Endothelial cell of umbilical vein (primary cell): ENCODE data around the gene LTBP1. TPM values are rescaled to one million over a fixed set of nuclear protein-coding genes. Genes with fewer than 3 reads are reported as not detected.

Experiments
- BruUV-seq: library from RNA; stranded (reverse); fragments of 400-500 nt; replicated peaks from 2 replicates; lab custom pipeline; 2021; lab: Mats Ljungman, UMichigan
- CTCF ChIA-PET: fragments of 300-600, 350-600 bp; sonication (Branson Sonifier 250); formaldehyde crosslinking; loops from one replicate; lab custom pipeline; 2021; ENCODE audit warnings: antibody characterized with exemption, inconsistent platforms; lab: Charles Lee
- POLR2A ChIA-PET: fragments of 300-600, 350-600 bp; sonication (Branson Sonifier 250); formaldehyde crosslinking; loops from one replicate; lab custom pipeline; 2021; ENCODE audit warnings: antibody characterized with exemption, inconsistent platforms; lab: Charles Lee
- DNase-seq: peaks from one replicate; pipeline ENCODE4 v3.0.0-alpha.2; 2011; ENCODE audit warnings: low read depth, low spot score
- FAIRE-seq: peaks from 2 replicates; lab custom pipeline; 2011; peaks lifted over from hg19 to GRCh38; lab: Jason Lieb, UNC
- H2AFZ ChIP-seq: 2 replicates; pipeline ENCODE4 v1.6.0; 2012; ENCODE audit warnings: low read depth, low read length, control low read depth, inconsistent platforms
- H3K27ac ChIP-seq: 2 replicates; pipeline ENCODE4 v1.5.1; 2011; ENCODE audit warnings: low read depth, mild to moderate bottlenecking, control low read depth, low read length, moderate library complexity; ENCODE audit not compliant: insufficient read depth
- H3K27me3 ChIP-seq, 2 experiments: 2 replicates each; pipeline versions ENCODE4 v1.6.0 to v1.6.1; 2011; ENCODE audit warnings: low read length in 2 of 2, mixed read lengths in 1 of 2; ENCODE audit not compliant: control insufficient read depth in 2 of 2, insufficient read depth in 2 of 2
- H3K36me3 ChIP-seq, 2 experiments: 2 replicates in 1 of 2; 3 replicates in 1 of 2; pipeline ENCODE4 v1.5.1; 2011; ENCODE audit warnings: low read length in 2 of 2, mild to moderate bottlenecking in 1 of 2, moderate library complexity in 1 of 2; ENCODE audit not compliant: control insufficient read depth in 2 of 2, insufficient read depth in 2 of 2; ENCODE audit errors: extremely low read depth in 1 of 2
- H3K4me1 ChIP-seq: 3 replicates; pipeline ENCODE4 v1.5.1; 2011; ENCODE audit warnings: mild to moderate bottlenecking, low read length; ENCODE audit not compliant: control insufficient read depth, insufficient read depth; ENCODE audit errors: extremely low read depth
- H3K4me2 ChIP-seq: 2 replicates; pipeline ENCODE4 v1.6.1; 2011; ENCODE audit warnings: low read length, control low read depth, mixed read lengths; ENCODE audit not compliant: insufficient read depth
- H3K4me3 ChIP-seq, 3 experiments: fragments of 200-600 bp in 1 of 3; sonication (generic), shearing (Covaris generic) in 1 of 3; replicated peaks in 1 of 3; 2 replicates each; pipeline ENCODE4 v1.5.1; 2011 to 2016; ENCODE audit warnings: control low read depth in 3 of 3, low read length in 3 of 3, mild to moderate bottlenecking in 2 of 3, inconsistent platforms in 1 of 3, low read depth in 1 of 3, moderate library complexity in 1 of 3; ENCODE audit not compliant: insufficient read depth in 1 of 3
- H3K79me2 ChIP-seq: 2 replicates; pipeline ENCODE4 v1.6.0; 2012; ENCODE audit warnings: low read length, inconsistent platforms; ENCODE audit not compliant: control insufficient read depth, insufficient read depth
- H3K9ac ChIP-seq: replicated peaks from 2 replicates; pipeline ENCODE3; 2011; ENCODE audit warnings: low read length, control low read depth; ENCODE audit not compliant: insufficient read depth; ENCODE audit errors: extremely low read depth
- H3K9me1 ChIP-seq: replicated peaks from 3 replicates; pipeline ENCODE4 v1.6.0; 2011; ENCODE audit warnings: mild to moderate bottlenecking, low read length; ENCODE audit not compliant: control insufficient read depth, insufficient read depth; ENCODE audit errors: extremely low read depth
- H3K9me3 ChIP-seq: replicated peaks from 2 replicates; pipeline ENCODE4 v1.5.1; 2012; ENCODE audit warnings: low read length, inconsistent platforms; ENCODE audit not compliant: control insufficient read depth, insufficient read depth
- H4K20me1 ChIP-seq: replicated peaks from 2 replicates; pipeline ENCODE3; 2011; ENCODE audit warnings: mild to moderate bottlenecking, low read length; ENCODE audit not compliant: control insufficient read depth, insufficient read depth; ENCODE audit errors: extremely low read depth
- EZH2 ChIP-seq: IDR thresholded peaks from 2 replicates; pipeline ENCODE4 v1.6.1; 2012; ENCODE audit warnings: borderline replicate concordance, low read depth, mild to moderate bottlenecking, moderate library complexity, low read length, inconsistent platforms; ENCODE audit not compliant: severe bottlenecking
- FOS ChIP-seq: IDR thresholded peaks from 2 replicates; pipeline ENCODE4 v1.6.1; 2011; ENCODE audit warnings: mild to moderate bottlenecking, low read length, moderate library complexity, borderline replicate concordance; ENCODE audit not compliant: insufficient read depth
- GATA2 ChIP-seq: IDR thresholded peaks from 2 replicates; pipeline ENCODE4 v1.7.0; 2011; ENCODE audit warnings: low read depth, mild to moderate bottlenecking, moderate library complexity, mixed read lengths, low read length; ENCODE audit not compliant: insufficient read length, insufficient read depth
- JUN ChIP-seq: IDR thresholded peaks from 2 replicates; pipeline ENCODE4 v1.6.1; 2011; ENCODE audit warnings: borderline replicate concordance, low read depth; ENCODE audit not compliant: insufficient read length, insufficient read depth
- MYC ChIP-seq: IDR thresholded peaks from one replicate; pipeline ENCODE4 v1.6.1; 2011; ENCODE audit warnings: mild to moderate bottlenecking, low read depth, low read length
- POLR2A ChIP-seq: IDR thresholded peaks from 2 replicates; pipeline ENCODE4 v1.6.1; 2012; ENCODE audit warnings: low read depth, mild to moderate bottlenecking, control low read depth, low read length
- POLR2AphosphoS5 ChIP-seq: IDR thresholded peaks from 2 replicates; pipeline ENCODE4 v1.6.1; 2012; ENCODE audit warnings: low read depth, mild to moderate bottlenecking, control low read depth, low read length, moderate library complexity; ENCODE audit not compliant: insufficient read depth
- dilution Hi-C: fragments of 300-500 bp; cut with MboI; formaldehyde crosslinking; loops from one replicate; pipeline ENCODE4 v1.15.0; 2019; ENCODE audit warnings: low sequenced_read_pairs; ENCODE audit not compliant: extremely low pct_ligation_motif_present
- intact Hi-C: fragments of 100-400 bp; cut with micrococcal nuclease; formaldehyde crosslinking; loops from one replicate; pipeline ENCODE4 v1.10.0; 2022
- polyA plus RNA-seq, 4 experiments: library from polyadenylated mRNA; depleted of rRNA in 3 of 4; stranded (reverse) in 3 of 4; unstranded in 1 of 4; fragments of >200 nt; gene quantifications; 2 replicates each; pipeline versions ENCODE4 v1.2.1 to v1.2.3, GENCODE V29; 2011 to 2012; ENCODE audit warnings: missing spikeins in 1 of 4
- total RNA-seq: library from RNA; stranded (reverse); gene quantifications from 2 replicates; pipeline ENCODE4 v1.2.3, GENCODE V29; 2021
- TF ChIP-seq, protein P1 (sequence below): IDR thresholded peaks from 2 replicates; pipeline ENCODE4 v1.6.1; 2011; ENCODE audit not compliant: insufficient read depth, insufficient read length
- TF ChIP-seq, protein P2 (sequence below), 2 donors: IDR thresholded peaks; 1 replicate in 1 of 2; 2 replicates in 1 of 2; pipeline ENCODE4 v1.5.1; 2011; ENCODE audit warnings: low read length in 2 of 2, mild to moderate bottlenecking in 2 of 2, moderate library complexity in 2 of 2, control low read depth in 1 of 2, inconsistent platforms in 1 of 2, low read depth in 1 of 2; ENCODE audit not compliant: insufficient read depth in 1 of 2; ENCODE audit errors: extremely low read depth in 1 of 2

LTBP1 gene
- total and polyA plus RNA-seq, 2 donors (not counting 3 experiments of a cell fraction or from before 2014, with no cell fraction given): 57.4 to 68.2 TPM

DNA sequence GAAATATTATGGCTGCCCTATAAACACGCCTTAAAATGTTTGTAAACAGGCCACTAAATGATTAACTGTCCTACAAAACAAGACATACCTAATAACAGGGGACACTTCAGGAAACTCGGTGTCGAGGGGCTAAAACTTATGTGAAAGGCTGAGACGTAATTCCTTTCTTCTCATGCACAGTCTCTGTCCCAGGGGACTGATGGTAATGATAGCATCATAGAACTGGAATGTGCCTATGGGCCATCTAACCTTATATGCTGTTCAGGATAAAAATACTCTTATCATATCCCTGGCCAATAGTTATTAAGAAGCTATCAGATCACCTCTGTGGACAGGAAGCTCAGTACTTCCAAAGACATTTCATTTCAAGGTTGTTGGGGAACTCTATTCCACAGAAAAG lies 277.1 kb downstream of the LTBP1 start:
- no peaks in the 10 kb centered on the region for H3K9me1 ChIP-seq
- intact Hi-C loops: no loop called here
- H3K9ac ChIP-seq: no peak overlapping the region
- H3K36me3 ChIP-seq: peaks cover 2 to 3% of the 10 kb centered on the region in 2 experiments
- DNase-seq (no peak), FAIRE-seq (no peak)
- H3K27ac ChIP-seq: no peak overlapping the region
- peaks cover 18% of the 10 kb centered on the region for H3K4me1 ChIP-seq
- H2AFZ ChIP-seq: no peak overlapping the region
- ChIA-PET CTCF (interaction anchor here (1.1 kb wide), 1 partner anchor 10 kb away, joined by 3 read pairs; no protein-coding TSS in a partner anchor), POLR2A (no interaction called here)
- H4K20me1 ChIP-seq: no peaks in the 10 kb centered on the region
- no peak for TF ChIP-seq JUN
- TF ChIP-seq, protein P1, sequence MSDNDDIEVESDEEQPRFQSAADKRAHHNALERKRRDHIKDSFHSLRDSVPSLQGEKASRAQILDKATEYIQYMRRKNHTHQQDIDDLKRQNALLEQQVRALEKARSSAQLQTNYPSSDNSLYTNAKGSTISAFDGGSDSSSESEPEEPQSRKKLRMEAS: no peak
- dilution Hi-C loops: no loop called here
- no peaks in the 10 kb centered on the region for H3K27me3 ChIP-seq
- H3K4me2 ChIP-seq: no peak overlapping the region
- no peaks in the 10 kb centered on the region for H3K79me2 ChIP-seq
- no peaks in the 10 kb centered on the region for H3K9me3 ChIP-seq
- no peak overlapping the region for H3K4me3 ChIP-seq
- BruUV-seq: no TSS peak

DNA sequence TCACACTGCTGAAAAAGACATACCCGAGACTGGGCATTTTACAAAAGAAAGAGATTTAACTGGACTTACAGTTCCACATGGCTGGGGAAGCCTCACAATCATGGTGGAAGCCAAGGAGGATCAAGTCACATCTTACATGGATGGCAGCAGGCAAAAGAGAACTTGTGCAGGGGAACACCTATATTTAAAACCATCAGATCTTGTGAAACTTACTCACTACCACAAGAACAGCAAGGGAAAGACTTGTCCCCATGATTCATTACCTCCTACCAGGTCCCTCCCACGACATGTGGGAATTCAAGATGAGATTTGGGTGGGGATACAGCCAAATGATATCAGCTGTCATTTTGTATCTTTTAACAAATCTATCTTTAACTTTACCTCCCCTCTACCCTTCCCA lies 278.6 kb downstream of the LTBP1 start:
- peaks cover 6% of the 10 kb centered on the region for H3K4me1 ChIP-seq
- H3K36me3 ChIP-seq: peaks cover 2 to 3% of the 10 kb centered on the region in 2 experiments
- no peak for FAIRE-seq
- H3K27me3 ChIP-seq: no peaks in the 10 kb centered on the region
- no peak overlapping the region for H3K9ac ChIP-seq
- CTCF ChIA-PET: no interaction called here
- no peak for DNase-seq
- dilution Hi-C loops (no loop called here), intact Hi-C loops (no loop called here)
- POLR2A ChIA-PET: no interaction called here
- H3K9me3 ChIP-seq: no peaks in the 10 kb centered on the region
- TF ChIP-seq GATA2: no peak
- TF ChIP-seq, protein P1: no peak
- no peak for TF ChIP-seq EZH2
- TF ChIP-seq, protein P2, sequence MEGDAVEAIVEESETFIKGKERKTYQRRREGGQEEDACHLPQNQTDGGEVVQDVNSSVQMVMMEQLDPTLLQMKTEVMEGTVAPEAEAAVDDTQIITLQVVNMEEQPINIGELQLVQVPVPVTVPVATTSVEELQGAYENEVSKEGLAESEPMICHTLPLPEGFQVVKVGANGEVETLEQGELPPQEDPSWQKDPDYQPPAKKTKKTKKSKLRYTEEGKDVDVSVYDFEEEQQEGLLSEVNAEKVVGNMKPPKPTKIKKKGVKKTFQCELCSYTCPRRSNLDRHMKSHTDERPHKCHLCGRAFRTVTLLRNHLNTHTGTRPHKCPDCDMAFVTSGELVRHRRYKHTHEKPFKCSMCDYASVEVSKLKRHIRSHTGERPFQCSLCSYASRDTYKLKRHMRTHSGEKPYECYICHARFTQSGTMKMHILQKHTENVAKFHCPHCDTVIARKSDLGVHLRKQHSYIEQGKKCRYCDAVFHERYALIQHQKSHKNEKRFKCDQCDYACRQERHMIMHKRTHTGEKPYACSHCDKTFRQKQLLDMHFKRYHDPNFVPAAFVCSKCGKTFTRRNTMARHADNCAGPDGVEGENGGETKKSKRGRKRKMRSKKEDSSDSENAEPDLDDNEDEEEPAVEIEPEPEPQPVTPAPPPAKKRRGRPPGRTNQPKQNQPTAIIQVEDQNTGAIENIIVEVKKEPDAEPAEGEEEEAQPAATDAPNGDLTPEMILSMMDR (IDR thresholded peaks at IDR 0.05; ENCODE audit: extremely low read depth in 1 of 2, insufficient read depth in 1 of 2, low read depth in 1 of 2, low read length in 2 of 2): no peak
- no peak for TF ChIP-seq FOS
- no peak for TF ChIP-seq POLR2AphosphoS5
- no peak for TF ChIP-seq MYC
- TF ChIP-seq POLR2A: no peak
- TF ChIP-seq JUN: no peak
- no peaks in the 10 kb centered on the region for H3K79me2 ChIP-seq
- no peak overlapping the region for H3K4me2 ChIP-seq
- no peak overlapping the region for H2AFZ ChIP-seq
- H3K27ac ChIP-seq: no peak overlapping the region
- no peak overlapping the region for H3K4me3 ChIP-seq
- no TSS peak for BruUV-seq
- no peaks in the 10 kb centered on the region for H3K9me1 ChIP-seq
- H4K20me1 ChIP-seq: no peaks in the 10 kb centered on the region
